ENCODE measurements around the gene RAI1. TPM values are rescaled to one million over a fixed set of nuclear protein-coding genes. Genes with fewer than 3 reads are reported as not detected.

Gene RAI1
- total and polyA plus RNA-seq, 2 of the 8 experiments (the other 6 are each of a cell fraction or from before 2014, with no cell fraction given) = 0.39 to 1.2 TPM

DNA sequence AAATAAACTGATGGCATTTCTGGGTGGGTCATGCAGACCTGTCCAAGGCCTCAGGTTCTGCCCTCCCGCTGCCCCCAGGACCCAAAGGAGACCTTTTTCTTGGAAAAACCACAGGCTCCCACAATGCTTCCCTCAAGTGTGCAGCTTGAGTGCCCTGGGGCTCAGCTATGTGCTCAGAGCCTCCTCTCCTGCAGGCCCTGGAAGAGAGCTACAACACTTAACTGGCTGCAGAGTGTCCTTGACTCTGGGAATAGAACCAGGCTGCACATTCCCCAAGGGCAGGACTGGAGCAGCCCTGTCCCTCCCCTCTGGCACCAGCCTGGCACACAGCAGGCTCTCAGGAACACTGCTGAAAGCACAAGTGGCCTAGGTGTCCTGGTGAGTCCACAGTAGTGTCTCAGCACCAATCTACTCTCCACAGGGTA lies 160.4 kb downstream of the RAI1 start (continued):
- TF ChIP-seq BACH1 (IDR thresholded peaks at IDR 0.05; ENCODE audit: low read length) (no peak), SP4 (IDR thresholded peaks at IDR 0.05; ENCODE audit: low read length) (no peak), RFX5 (IDR thresholded peaks at IDR 0.05; ENCODE audit: borderline replicate concordance, low read depth, low read length) (no peak), POU5F1 (IDR thresholded peaks at IDR 0.05; ENCODE audit: low read depth, low read length) (no peak), ZNF274 (IDR thresholded peaks at IDR 0.05; ENCODE audit: borderline replicate concordance, extremely low read depth, low read length) (no peak), ASH2L (IDR thresholded peaks at IDR 0.05; ENCODE audit: low read length) (no peak)
- TF ChIP-seq, protein P1, sequence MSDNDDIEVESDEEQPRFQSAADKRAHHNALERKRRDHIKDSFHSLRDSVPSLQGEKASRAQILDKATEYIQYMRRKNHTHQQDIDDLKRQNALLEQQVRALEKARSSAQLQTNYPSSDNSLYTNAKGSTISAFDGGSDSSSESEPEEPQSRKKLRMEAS (IDR thresholded peaks at IDR 0.05) = no peak

Data from H1 (cell line).